ENCODE results near the gene TRIM74. TPM values are rescaled to one million over a fixed set of nuclear protein-coding genes. Genes with fewer than 3 reads are reported as not detected.
"Not testable (repeated sequence)": the region's sequence is repeated elsewhere in the genome, so short reads cannot be mapped to it uniquely, and the experiment has no call there.

Gene TRIM74
- total RNA-seq (1 to 10 TPM in 8 of 9 donors, under 1 TPM in 1; 0.55 to 3.7 (median 2.3) TPM), polyA plus RNA-seq (1 to 10 TPM in 2 of 3 donors, under 1 TPM in 1; 0.16 to 5.5 (median 3.3) TPM)
- long read RNA-seq, donor 1 = 0 reads
- long read RNA-seq, donor 2 = 0 reads
- long read RNA-seq, donor 3 = 0 reads
- long read RNA-seq, donor 4, partial matches to known transcripts = 2 of 2 reads
- long read RNA-seq, donor 4, other reads (novel, unspliced or antisense) = 0 of 2 reads
- long read RNA-seq, donor 5, partial matches to known transcripts = 2 of 3 reads
- long read RNA-seq, donor 5, other reads (novel, unspliced or antisense) = 1 of 3 reads
- long read RNA-seq, donor 6, partial matches to known transcripts = 2 of 3 reads
- long read RNA-seq, donor 6, other reads (novel, unspliced or antisense) = 1 of 3 reads
- long read RNA-seq, donor 7 = 0 reads
- long read RNA-seq, donor 8 = 0 reads
- long read RNA-seq, donor 9 = 0 reads
- long read RNA-seq, donor 10 = 0 reads

- H3K9me3 ChIP-seq (replicated peaks in 1 of 3); H3K36me3 ChIP-seq (replicated peaks in 1 of 2); H3K4me1 ChIP-seq (replicated peaks in 1 of 2); H3K27ac ChIP-seq; H3K27me3 ChIP-seq; H3K4me3 ChIP-seq; intact Hi-C loops (cut with DNase I): not testable (repeated sequence)
- peak in 3 of 7 donors; percentile 6 to 39 (median 19) for DNase-seq
- 46 to 69% (median 55%) methylated on average over 5 to 10 of the region's 36 CpGs for WGBS, 4 donors
Observed at GRCh38 chr7:72968980-72969516, at the start of gene TRIM74. TRIM74 (minus strand) TSS chr7:72969466; CDS start chr7:72966157, 3,309 bp downstream.

GRCh38 chr7:73006491-73006890 is 37.2 kb upstream of the TRIM74 start:
- Histone ChIP-seq H3K27ac (peak overlapping the region in 1 of 5 donors; percentile 51), H3K4me3 (peak overlapping the region in 1 of 4 donors; percentile 42)
- WGBS, 4 donors = 18 to 23% (median 22%) methylated on average over 10 of the region's 10 CpGs
- intact Hi-C loops (cut with DNase I); H3K4me1 ChIP-seq (replicated peaks in 1 of 2); H3K9me3 ChIP-seq (replicated peaks in 1 of 3); H3K36me3 ChIP-seq (replicated peaks in 1 of 2); H3K27me3 ChIP-seq: not testable (repeated sequence)
- peak in 4 of 7 donors; percentile 6 to 56 (median 16) for DNase-seq

GRCh38 chr7:73005693-73006447 is 36.6 kb upstream of the TRIM74 start:
- H3K27me3 ChIP-seq; H3K4me1 ChIP-seq (replicated peaks in 1 of 2); H3K9me3 ChIP-seq (replicated peaks in 1 of 3); H3K36me3 ChIP-seq (replicated peaks in 1 of 2); intact Hi-C loops (cut with DNase I): not testable (repeated sequence)
- TF ChIP-seq POLR2A (IDR thresholded peaks at IDR 0.05) = peak; percentile 75 to 90
- Histone ChIP-seq H3K27ac (peak overlapping the region; percentile 53 to 95 (median 93)), H3K4me3 (peak overlapping the region in 3 of 4 donors; percentile 42 to 80 (median 58))
- peak; percentile 80 to 92 (median 86) for DNase-seq
- WGBS, 4 donors = 0 to 3% (median 0%) methylated on average over 18 to 47 of the region's 66 CpGs

GRCh38 chr7:73005356-73005692 is 36.1 kb upstream of the TRIM74 start:
- Histone ChIP-seq H3K27ac (peak overlapping the region; percentile 53 to 95 (median 93)), H3K4me3 (peak overlapping the region in 2 of 4 donors; percentile 58 to 80)
- H3K4me1 ChIP-seq (replicated peaks in 1 of 2); intact Hi-C loops (cut with DNase I); H3K9me3 ChIP-seq (replicated peaks in 1 of 3); H3K36me3 ChIP-seq (replicated peaks in 1 of 2); H3K27me3 ChIP-seq: not testable (repeated sequence)
- peak; percentile 57 to 82 (median 72) for DNase-seq
- WGBS, 4 donors = 1% methylated on average over 15 to 16 of the region's 30 CpGs; no CpG with 5 or more reads in 2 of the 4 donors

- H3K4me1 ChIP-seq (replicated peaks in 1 of 2); H3K27me3 ChIP-seq; H3K4me3 ChIP-seq; H3K27ac ChIP-seq; H3K9me3 ChIP-seq (replicated peaks in 1 of 3); DNase-seq; H3K36me3 ChIP-seq (replicated peaks in 1 of 2); intact Hi-C loops (cut with DNase I): not testable (repeated sequence)
- no CpG with 5 or more reads among the region's 11 CpGs for WGBS, 4 donors
Observed at GRCh38 chr7:72997887-72998468, 28.7 kb upstream of the TRIM74 start.

- intact Hi-C loops (cut with DNase I); H3K4me1 ChIP-seq (replicated peaks in 1 of 2); H3K27me3 ChIP-seq; H3K36me3 ChIP-seq (replicated peaks in 1 of 2); H3K4me3 ChIP-seq; H3K27ac ChIP-seq; DNase-seq; H3K9me3 ChIP-seq (replicated peaks in 1 of 3): not testable (repeated sequence)
- WGBS, 4 donors = 68 to 75% (median 71%) methylated on average over 4 of the region's 8 CpGs; no CpG with 5 or more reads in 1 of the 4 donors
Observed at GRCh38 chr7:72997447-72997846, 28.2 kb upstream of the TRIM74 start.

GRCh38 chr7:72995484-72995883 is 26.2 kb upstream of the TRIM74 start:
- H3K4me3 ChIP-seq; H3K27me3 ChIP-seq; H3K4me1 ChIP-seq (replicated peaks in 1 of 2); H3K36me3 ChIP-seq (replicated peaks in 1 of 2); H3K27ac ChIP-seq; H3K9me3 ChIP-seq (replicated peaks in 1 of 3); intact Hi-C loops (cut with DNase I); DNase-seq: not testable (repeated sequence)
- 95 to 100% (median 97%) methylated on average over 5 to 8 of the region's 8 CpGs for WGBS, 4 donors

- intact Hi-C loops (cut with DNase I); H3K27ac ChIP-seq; H3K27me3 ChIP-seq; H3K4me1 ChIP-seq (replicated peaks in 1 of 2); H3K4me3 ChIP-seq; H3K9me3 ChIP-seq (replicated peaks in 1 of 3); H3K36me3 ChIP-seq (replicated peaks in 1 of 2): not testable (repeated sequence)
- peak in 2 of 7 donors; percentile 9 for DNase-seq
- 72% methylated on average over 9 of the region's 14 CpGs; no CpG with 5 or more reads in 3 of the 4 donors for WGBS, 4 donors
Observed at GRCh38 chr7:72990146-72990913, 21.1 kb upstream of the TRIM74 start.

GRCh38 chr7:72982084-72982483 is 12.8 kb upstream of the TRIM74 start:
- 67 to 91% (median 86%) methylated on average over 1 to 6 of the region's 11 CpGs for WGBS, 4 donors
- H3K9me3 ChIP-seq (replicated peaks in 1 of 3); H3K27me3 ChIP-seq; DNase-seq; H3K27ac ChIP-seq; H3K36me3 ChIP-seq (replicated peaks in 1 of 2); H3K4me3 ChIP-seq; intact Hi-C loops (cut with DNase I); H3K4me1 ChIP-seq (replicated peaks in 1 of 2): not testable (repeated sequence)

GRCh38 chr7:72980382-72980781 is 11.1 kb upstream of the TRIM74 start:
- intact Hi-C loops (cut with DNase I); H3K4me3 ChIP-seq; H3K36me3 ChIP-seq (replicated peaks in 1 of 2); H3K4me1 ChIP-seq (replicated peaks in 1 of 2); H3K9me3 ChIP-seq (replicated peaks in 1 of 3); H3K27ac ChIP-seq; H3K27me3 ChIP-seq: not testable (repeated sequence)
- DNase-seq = peak in 1 of 7 donors; percentile 9
- 81 to 89% methylated on average over 2 of the region's 6 CpGs; no CpG with 5 or more reads in 2 of the 4 donors for WGBS, 4 donors

Data from adrenal gland (tissue), 19 donors.